SK-N-SH (cell line): ENCODE measurements around the gene DUSP16. TPM values are rescaled to one million over a fixed set of nuclear protein-coding genes. Genes with fewer than 3 reads are reported as not detected.

Source experiments
- CTCF ChIA-PET: fragments of 300-600, 350-600 bp; formaldehyde crosslinking; extraction: SDS; loops from one replicate; lab custom pipeline; 2021; lab: Yijun Ruan, JAX
- POLR2A ChIA-PET: fragments of 350-600 bp; sonication (Branson Sonifier 250); formaldehyde crosslinking; extraction: SDS; loops from one replicate; lab custom pipeline; 2020; ENCODE audit warnings: antibody characterized with exemption, inconsistent platforms; lab: Yijun Ruan, JAX
- DNase-seq: peaks from one replicate; pipeline ENCODE4 v3.0.0; 2012
- H2AFZ ChIP-seq: fragments of 200-600 bp; sonication (generic); 2 replicates; pipeline ENCODE4 v1.8.1; 2016; ENCODE audit warnings: antibody characterized with exemption, mild to moderate bottlenecking, low read depth
- H3F3A ChIP-seq: fragments of 200-600 bp; sonication (generic); replicated peaks from 2 replicates; pipeline ENCODE3; 2016; ENCODE audit warnings: antibody characterized with exemption, mild to moderate bottlenecking; ENCODE audit not compliant: insufficient read depth
- H3K27ac ChIP-seq, 2 experiments: fragments of 200-500 bp in 1 of 2; fragments of 200-600 bp in 1 of 2; sonication (Bioruptor generic) in 1 of 2; sonication (generic), shearing (Covaris generic) in 1 of 2; 2 replicates each; pipeline versions ENCODE4 v1.5.1 to v1.6.1; 2014 to 2016; ENCODE audit warnings: low read depth in 2 of 2, inconsistent platforms in 1 of 2, low read length in 1 of 2, mild to moderate bottlenecking in 1 of 2, mixed read lengths in 1 of 2
- H3K27me3 ChIP-seq: fragments of 200-600 bp; sonication (generic), shearing (Covaris generic); 2 replicates; pipeline ENCODE4 v1.6.1; 2016; ENCODE audit warnings: mixed run types; ENCODE audit not compliant: insufficient read depth
- H3K36me3 ChIP-seq, 2 experiments: fragments of 200-500 bp in 1 of 2; fragments of 200-600 bp in 1 of 2; sonication (Bioruptor generic) in 1 of 2; sonication (generic) in 1 of 2; replicated peaks in 1 of 2; 2 replicates each; pipeline versions ENCODE3 to v1.5.1; 2014 to 2016; ENCODE audit warnings: low read length in 1 of 2, mild to moderate bottlenecking in 1 of 2; ENCODE audit not compliant: insufficient read depth in 2 of 2, control insufficient read depth in 1 of 2
- H3K4me1 ChIP-seq, 2 experiments: fragments of 200-500 bp in 1 of 2; fragments of 200-600 bp in 1 of 2; sonication (Bioruptor generic) in 1 of 2; sonication (generic), shearing (Covaris generic) in 1 of 2; 2 replicates each; pipeline versions ENCODE4 v1.5.1 to v1.6.1; 2014 to 2016; ENCODE audit warnings: low read depth in 1 of 2, low read length in 1 of 2, mixed run types in 1 of 2; ENCODE audit not compliant: insufficient read depth in 2 of 2, control insufficient read depth in 1 of 2
- H3K4me2 ChIP-seq: fragments of 200-600 bp; sonication (generic), shearing (Covaris generic); 2 replicates; pipeline ENCODE4 v1.6.1; 2017; ENCODE audit warnings: mixed run types
- H3K4me3 ChIP-seq, 2 experiments: fragments of 200-500 bp in 1 of 2; fragments of 200-600 bp in 1 of 2; sonication (Bioruptor generic) in 1 of 2; sonication (generic), shearing (Covaris generic) in 1 of 2; 2 replicates each; pipeline versions ENCODE4 v1.5.1 to v1.8.1; 2014 to 2016; ENCODE audit warnings: low read depth in 2 of 2, inconsistent platforms in 1 of 2, low read length in 1 of 2, mild to moderate bottlenecking in 1 of 2, mixed read lengths in 1 of 2, moderate library complexity in 1 of 2
- H3K79me2 ChIP-seq: fragments of 200-600 bp; sonication (generic); 2 replicates; pipeline ENCODE4 v1.8.1; 2017; ENCODE audit warnings: mild to moderate bottlenecking; ENCODE audit not compliant: insufficient read depth
- H3K9ac ChIP-seq: fragments of 200-600 bp; sonication (generic); 2 replicates; pipeline ENCODE4 v1.6.1; 2017; ENCODE audit warnings: mixed run types
- H3K9me2 ChIP-seq: fragments of 200-600 bp; sonication (generic); 2 replicates; pipeline ENCODE4 v1.6.1; 2017; ENCODE audit warnings: mixed run types
- H3K9me3 ChIP-seq: fragments of 200-600 bp; sonication (generic); 2 replicates; pipeline ENCODE4 v1.6.1; 2017; ENCODE audit warnings: mixed run types, mild to moderate bottlenecking, moderate library complexity
- H4K20me1 ChIP-seq: fragments of 200-600 bp; sonication (generic); 2 replicates; pipeline ENCODE4 v1.6.1; 2017; ENCODE audit warnings: mild to moderate bottlenecking, mixed run types; ENCODE audit not compliant: insufficient read depth
- ELF1 ChIP-seq: IDR thresholded peaks from 2 replicates; pipeline ENCODE4 v1.4.0; 2012
- EP300 ChIP-seq, 2 experiments: IDR thresholded peaks; 2 replicates each; pipeline versions ENCODE4 v1.4.0 to v1.6.1; 2012; ENCODE audit warnings: borderline replicate concordance in 1 of 2, low read depth in 1 of 2, low read length in 1 of 2
- IRF3 ChIP-seq: fragments of 150-350 bp; IDR thresholded peaks from 2 replicates; pipeline ENCODE4 v1.6.1; 2016; ENCODE audit warnings: mild to moderate bottlenecking, low read depth, low read length
- RCOR1 ChIP-seq: fragments of 150-350 bp; IDR thresholded peaks from 2 replicates; pipeline ENCODE4 v1.6.1; 2017; ENCODE audit warnings: antibody characterized with exemption, low read length
- YY1 ChIP-seq: IDR thresholded peaks from 2 replicates; pipeline ENCODE4 v1.4.0; 2012; ENCODE audit warnings: low read depth, mild to moderate bottlenecking
- ZBTB33 ChIP-seq: IDR thresholded peaks from 2 replicates; pipeline ENCODE4 v1.4.0; 2012; ENCODE audit warnings: low read depth, borderline replicate concordance
- WGBS: methylation state at CpG from one replicate; pipeline ENCODE4 v1.1.6; 2017; ENCODE audit warnings: low lambda C conversion rate; 5-methylcytosine and 5-hydroxymethylcytosine counted together
- polyA plus RNA-seq, 3 experiments: library from polyadenylated mRNA; depleted of rRNA; stranded (reverse); fragments of >200 nt; gene quantifications; 2 replicates each; pipeline ENCODE4 v1.2.3, GENCODE V29; 2012
- TF ChIP-seq, protein P1 (sequence below): IDR thresholded peaks from 2 replicates; pipeline ENCODE4 v1.6.1; 2012; ENCODE audit warnings: mild to moderate bottlenecking, low read depth, low read length, moderate library complexity
- TF ChIP-seq, protein P2 (sequence below): IDR thresholded peaks from 2 replicates; pipeline ENCODE4 v1.4.0; 2012; ENCODE audit warnings: low read depth, borderline replicate concordance

DUSP16 gene
- polyA plus RNA-seq, 1 of the 3 experiments (the other 2 are of a cell fraction): 7.1 TPM

DNA sequence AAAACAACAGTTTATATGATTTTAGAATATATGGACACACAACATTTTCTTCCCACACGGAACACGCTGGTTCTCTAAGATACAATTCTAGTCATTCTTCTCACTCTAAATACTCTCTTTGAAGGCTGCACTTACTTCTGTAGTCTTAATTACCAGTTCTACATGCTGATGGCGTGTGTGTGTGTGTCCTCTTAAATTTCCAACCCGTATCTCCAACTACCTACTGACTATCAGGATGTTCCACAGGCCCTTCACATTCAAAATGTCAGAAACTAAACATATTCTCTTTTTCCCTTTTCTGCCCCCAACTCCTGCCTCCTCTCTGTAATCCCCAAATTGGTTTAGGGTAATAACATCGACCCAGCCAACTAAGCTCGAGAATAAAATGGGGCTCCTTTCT is 75.2 kb downstream of the DUSP16 start:
- CTCF ChIA-PET: interaction anchor here (0.9 to 1.4 kb wide), 3 partner anchors 14 to 168 kb away, joined by 3 to 4 read pairs (median 3); no protein-coding TSS in a partner anchor
- no peak overlapping the region for H3K9ac ChIP-seq
- no peak overlapping the region for H2AFZ ChIP-seq
- no peak overlapping the region for H3K27ac ChIP-seq
- H3K4me1 ChIP-seq: no peaks in the 10 kb centered on the region
- H3K4me2 ChIP-seq: no peak overlapping the region
- peaks cover 3% of the 10 kb centered on the region for H3F3A ChIP-seq
- no peaks in the 10 kb centered on the region for H3K9me2 ChIP-seq
- peaks cover 37% of the 10 kb centered on the region for H3K79me2 ChIP-seq
- H3K27me3 ChIP-seq: no peaks in the 10 kb centered on the region
- TF ChIP-seq, protein P1, sequence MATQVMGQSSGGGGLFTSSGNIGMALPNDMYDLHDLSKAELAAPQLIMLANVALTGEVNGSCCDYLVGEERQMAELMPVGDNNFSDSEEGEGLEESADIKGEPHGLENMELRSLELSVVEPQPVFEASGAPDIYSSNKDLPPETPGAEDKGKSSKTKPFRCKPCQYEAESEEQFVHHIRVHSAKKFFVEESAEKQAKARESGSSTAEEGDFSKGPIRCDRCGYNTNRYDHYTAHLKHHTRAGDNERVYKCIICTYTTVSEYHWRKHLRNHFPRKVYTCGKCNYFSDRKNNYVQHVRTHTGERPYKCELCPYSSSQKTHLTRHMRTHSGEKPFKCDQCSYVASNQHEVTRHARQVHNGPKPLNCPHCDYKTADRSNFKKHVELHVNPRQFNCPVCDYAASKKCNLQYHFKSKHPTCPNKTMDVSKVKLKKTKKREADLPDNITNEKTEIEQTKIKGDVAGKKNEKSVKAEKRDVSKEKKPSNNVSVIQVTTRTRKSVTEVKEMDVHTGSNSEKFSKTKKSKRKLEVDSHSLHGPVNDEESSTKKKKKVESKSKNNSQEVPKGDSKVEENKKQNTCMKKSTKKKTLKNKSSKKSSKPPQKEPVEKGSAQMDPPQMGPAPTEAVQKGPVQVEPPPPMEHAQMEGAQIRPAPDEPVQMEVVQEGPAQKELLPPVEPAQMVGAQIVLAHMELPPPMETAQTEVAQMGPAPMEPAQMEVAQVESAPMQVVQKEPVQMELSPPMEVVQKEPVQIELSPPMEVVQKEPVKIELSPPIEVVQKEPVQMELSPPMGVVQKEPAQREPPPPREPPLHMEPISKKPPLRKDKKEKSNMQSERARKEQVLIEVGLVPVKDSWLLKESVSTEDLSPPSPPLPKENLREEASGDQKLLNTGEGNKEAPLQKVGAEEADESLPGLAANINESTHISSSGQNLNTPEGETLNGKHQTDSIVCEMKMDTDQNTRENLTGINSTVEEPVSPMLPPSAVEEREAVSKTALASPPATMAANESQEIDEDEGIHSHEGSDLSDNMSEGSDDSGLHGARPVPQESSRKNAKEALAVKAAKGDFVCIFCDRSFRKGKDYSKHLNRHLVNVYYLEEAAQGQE: no peak
- TF ChIP-seq YY1 (no peak), IRF3 (no peak), ZBTB33 (no peak), RCOR1 (no peak), ELF1 (no peak), EP300 (IDR thresholded peaks at IDR 0.05; ENCODE audit: borderline replicate concordance in 1 of 2, low read depth in 1 of 2, low read length in 1 of 2) (no peak)
- TF ChIP-seq, protein P2, sequence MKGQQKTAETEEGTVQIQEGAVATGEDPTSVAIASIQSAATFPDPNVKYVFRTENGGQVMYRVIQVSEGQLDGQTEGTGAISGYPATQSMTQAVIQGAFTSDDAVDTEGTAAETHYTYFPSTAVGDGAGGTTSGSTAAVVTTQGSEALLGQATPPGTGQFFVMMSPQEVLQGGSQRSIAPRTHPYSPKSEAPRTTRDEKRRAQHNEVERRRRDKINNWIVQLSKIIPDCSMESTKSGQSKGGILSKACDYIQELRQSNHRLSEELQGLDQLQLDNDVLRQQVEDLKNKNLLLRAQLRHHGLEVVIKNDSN: no peak
- no peaks in the 10 kb centered on the region for H4K20me1 ChIP-seq
- POLR2A ChIA-PET: no interaction called here
- no peak overlapping the region for H3K4me3 ChIP-seq
- WGBS: 96% methylated on average over 6 of the region's 6 CpGs
- DNase-seq: no peak
- H3K36me3 ChIP-seq: peaks cover 8 to 30% of the 10 kb centered on the region in 2 experiments
- H3K9me3 ChIP-seq: no peaks in the 10 kb centered on the region
